DOHH2 (cell line): ENCODE results near the gene MAP3K20.

Experiments used
- H3F3A ChIP-seq: fragments of 200-600 bp; sonication (generic), shearing (Covaris generic); 2 replicates; pipeline ENCODE4 v1.6.0; 2016; ENCODE audit warnings: antibody characterized with exemption, mild to moderate bottlenecking; ENCODE audit not compliant: control insufficient read depth, insufficient read depth
- H3K27ac ChIP-seq: fragments of 200-600 bp; sonication (generic); 2 replicates; pipeline ENCODE4 v1.5.1; 2014; ENCODE audit warnings: low read depth, mild to moderate bottlenecking, low read length, moderate library complexity
- H3K27me3 ChIP-seq: fragments of 200-600 bp; sonication (generic); 2 replicates; pipeline ENCODE4 v1.6.1; 2014; ENCODE audit warnings: mild to moderate bottlenecking, low read length, mixed read lengths; ENCODE audit not compliant: control insufficient read depth
- H3K36me3 ChIP-seq: fragments of 200-600 bp; sonication (generic); 2 replicates; pipeline ENCODE4 v1.6.1; 2014; ENCODE audit warnings: mild to moderate bottlenecking, low read length, moderate library complexity, mixed read lengths; ENCODE audit not compliant: control insufficient read depth
- H3K4me1 ChIP-seq: fragments of 200-600 bp; sonication (generic); 2 replicates; pipeline ENCODE4 v1.6.1; 2014; ENCODE audit warnings: mild to moderate bottlenecking, low read length, mixed read lengths; ENCODE audit not compliant: control insufficient read depth
- H3K4me2 ChIP-seq: fragments of 200-600 bp; sonication (generic); 2 replicates; pipeline ENCODE4 v1.6.0; 2014; ENCODE audit warnings: mild to moderate bottlenecking, low read length, moderate library complexity
- H3K4me3 ChIP-seq: fragments of 200-600 bp; sonication (generic); 2 replicates; pipeline ENCODE4 v1.5.1; 2014; ENCODE audit warnings: mild to moderate bottlenecking, low read length, mixed read lengths
- H3K79me2 ChIP-seq: fragments of 200-600 bp; sonication (generic); 2 replicates; pipeline ENCODE4 v1.6.1; 2014; ENCODE audit warnings: mild to moderate bottlenecking, low read length, mixed read lengths; ENCODE audit not compliant: control insufficient read depth
- H3K9me2 ChIP-seq: fragments of 200-600 bp; sonication (generic); replicated peaks from 2 replicates; pipeline ENCODE4 v1.6.1; 2014; ENCODE audit warnings: mild to moderate bottlenecking, low read length, mixed read lengths; ENCODE audit not compliant: control insufficient read depth
- H3K9me3 ChIP-seq: fragments of 200-600 bp; sonication (generic); 2 replicates; pipeline ENCODE4 v1.6.1; 2014; ENCODE audit warnings: antibody characterized with exemption, low read length, mixed read lengths; ENCODE audit not compliant: control insufficient read depth, insufficient read depth
- H4K20me1 ChIP-seq: fragments of 200-600 bp; sonication (generic); 2 replicates; pipeline ENCODE4 v1.6.0; 2014; ENCODE audit warnings: low read depth, mild to moderate bottlenecking, antibody characterized with exemption, low read length, moderate library complexity; ENCODE audit not compliant: control insufficient read depth, insufficient read depth
- CTCF ChIP-seq: fragments of 200-600 bp; sonication (generic); IDR thresholded peaks from one replicate; pipeline ENCODE4 v1.5.1; 2014; ENCODE audit warnings: antibody characterized with exemption, mild to moderate bottlenecking, low read depth, low read length; ENCODE audit not compliant: poor library complexity, severe bottlenecking
- EZH2phosphoT487 ChIP-seq: fragments of 200-600 bp; sonication (generic); IDR thresholded peaks from 2 replicates; pipeline ENCODE4 v1.6.1; 2017; ENCODE audit warnings: borderline replicate concordance, mild to moderate bottlenecking, antibody characterized with exemption, low read length, moderate library complexity, mixed read lengths

The MAP3K20 gene

DNA sequence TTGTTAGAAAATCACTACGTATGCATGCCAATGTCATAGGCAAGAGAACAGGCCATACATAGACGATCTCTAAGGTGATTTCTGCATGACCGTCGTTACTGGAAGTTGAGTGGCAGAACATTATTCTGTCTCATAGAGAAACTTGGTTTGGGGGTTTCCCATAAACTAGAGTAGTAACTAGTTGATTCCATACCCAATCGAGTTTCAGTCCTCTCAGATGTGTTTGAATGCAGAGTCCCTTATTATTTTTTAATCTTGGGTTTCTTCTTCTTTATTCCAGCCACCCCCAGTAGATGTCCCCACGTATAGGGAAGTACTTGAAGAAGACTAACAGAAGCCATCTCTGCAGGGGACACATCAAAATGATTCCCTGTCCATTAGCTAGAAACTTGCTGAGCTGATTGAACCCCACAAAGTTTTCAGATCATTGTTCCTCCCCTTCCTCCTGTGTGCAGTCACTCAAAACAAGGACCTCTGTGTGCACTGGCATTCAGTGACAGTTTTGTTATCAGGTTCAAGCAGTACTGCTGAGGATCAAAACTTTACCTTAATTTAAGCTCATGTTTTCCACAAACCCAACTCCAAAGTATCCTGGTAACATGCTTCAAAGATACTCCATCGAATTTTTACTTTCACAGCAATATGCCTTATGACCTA, 210.6 kb downstream of the MAP3K20 start:
- Histone ChIP-seq H3K36me3 (no peaks in the 10 kb centered on the region), H3K27ac (no peak overlapping the region), H3K4me2 (peak overlapping the region; percentile 53), H3K4me3 (peak overlapping the region; percentile 32), H3K4me1 (peaks cover 25% of the 10 kb centered on the region), H4K20me1 (no peaks in the 10 kb centered on the region), H3F3A (no peaks in the 10 kb centered on the region), H3K27me3 (no peaks in the 10 kb centered on the region), H3K79me2 (no peaks in the 10 kb centered on the region), H3K9me3 (no peaks in the 10 kb centered on the region), H3K9me2 (no peaks in the 10 kb centered on the region)
- TF ChIP-seq CTCF = peak; percentile 68
- no peak for TF ChIP-seq EZH2phosphoT487

DNA sequence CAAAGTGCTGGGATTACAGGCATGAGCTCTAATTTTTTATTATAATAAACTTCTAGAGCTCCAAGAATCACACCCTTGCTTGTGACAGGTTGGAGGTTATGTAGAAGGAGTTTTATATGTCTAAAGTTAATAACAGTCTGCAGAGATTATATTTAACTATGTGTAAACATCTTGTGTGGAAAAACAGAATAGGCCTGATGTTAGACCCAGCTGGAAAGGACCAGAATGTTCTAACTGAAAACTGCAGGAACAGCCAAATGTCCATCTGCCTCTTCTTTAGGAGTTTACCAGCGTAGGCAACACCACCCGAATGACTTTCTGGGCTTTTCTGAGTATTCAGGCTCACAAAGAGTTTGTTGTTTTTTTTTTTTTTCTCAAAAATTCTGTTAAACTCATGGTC, 211.9 kb downstream of the MAP3K20 start:
- Histone ChIP-seq H3K9me2 (no peaks in the 10 kb centered on the region), H3K27me3 (no peaks in the 10 kb centered on the region), H3K9me3 (no peaks in the 10 kb centered on the region), H3K4me1 (peaks cover 24% of the 10 kb centered on the region), H3K27ac (no peak overlapping the region), H4K20me1 (no peaks in the 10 kb centered on the region), H3K36me3 (no peaks in the 10 kb centered on the region), H3K4me2 (no peak overlapping the region), H3K79me2 (no peaks in the 10 kb centered on the region), H3K4me3 (no peak overlapping the region), H3F3A (no peaks in the 10 kb centered on the region)
- TF ChIP-seq CTCF (no peak), EZH2phosphoT487 (no peak)

DNA sequence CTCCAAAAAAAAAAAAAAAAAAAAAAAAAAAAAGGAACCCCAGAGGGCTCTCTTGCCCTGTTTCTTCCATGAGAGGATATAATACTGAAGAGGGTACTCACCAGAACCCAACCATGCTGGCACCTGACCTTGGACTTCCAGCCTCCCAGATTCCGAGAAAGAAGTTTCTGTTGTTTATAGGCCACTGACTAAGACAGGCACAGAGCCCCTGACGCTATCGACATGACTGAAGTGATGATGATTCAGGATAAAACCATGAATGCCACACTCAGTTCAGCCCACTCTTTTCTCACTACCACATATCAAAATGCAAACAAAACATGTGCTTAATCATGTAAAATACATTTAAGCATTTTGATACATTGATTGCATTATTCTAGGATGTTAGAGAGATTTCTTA, 212.9 kb downstream of the MAP3K20 start:
- H3K9me3 ChIP-seq = no peaks in the 10 kb centered on the region

More for the DNA sequence above, 212.9 kb downstream of the MAP3K20 start:
- H3K27ac ChIP-seq = no peak overlapping the region
- no peaks in the 10 kb centered on the region for H3K27me3 ChIP-seq
- TF ChIP-seq CTCF = no peak
- no peak for TF ChIP-seq EZH2phosphoT487
- H3K36me3 ChIP-seq = no peaks in the 10 kb centered on the region
- no peak overlapping the region for H3K4me3 ChIP-seq
- H4K20me1 ChIP-seq = no peaks in the 10 kb centered on the region
- H3K79me2 ChIP-seq = no peaks in the 10 kb centered on the region
- H3F3A ChIP-seq = no peaks in the 10 kb centered on the region
- peaks cover 24% of the 10 kb centered on the region for H3K4me1 ChIP-seq
- H3K4me2 ChIP-seq = no peak overlapping the region
- no peaks in the 10 kb centered on the region for H3K9me2 ChIP-seq
